SU-DHL-6 (cell line): ENCODE data around the gene GPR176.

ENCODE experiments used
- H2AFZ ChIP-seq: fragments of 200-600 bp; sonication (generic); 2 replicates; pipeline ENCODE4 v1.6.1; 2014; ENCODE audit warnings: low read depth, mild to moderate bottlenecking, moderate library complexity, mixed read lengths, antibody characterized with exemption, low read length; ENCODE audit not compliant: severe bottlenecking
- H3F3A ChIP-seq: fragments of 200-600 bp; shearing (Covaris generic); 2 replicates; pipeline ENCODE4 v1.6.0; 2016; ENCODE audit warnings: antibody characterized with exemption, mild to moderate bottlenecking; ENCODE audit not compliant: insufficient read depth
- H3K27ac ChIP-seq: fragments of 200-600 bp; sonication (generic); 2 replicates; pipeline ENCODE4 v1.5.1; 2016; ENCODE audit warnings: low read depth, mild to moderate bottlenecking, low read length, moderate library complexity, mixed read lengths
- H3K27me3 ChIP-seq: fragments of 200-600 bp; sonication (generic), shearing (Covaris generic); 2 replicates; pipeline ENCODE4 v1.6.0; 2014; ENCODE audit warnings: mild to moderate bottlenecking, low read length
- H3K36me3 ChIP-seq: fragments of 200-600 bp; sonication (generic); 2 replicates; pipeline ENCODE4 v1.6.1; 2014; ENCODE audit warnings: mild to moderate bottlenecking, low read length, mixed read lengths
- H3K4me2 ChIP-seq: fragments of 300-600, 200-600 bp; shearing (Covaris generic), sonication (generic); 2 replicates; pipeline ENCODE4 v1.6.0; 2014; ENCODE audit warnings: low read length, low read depth, mild to moderate bottlenecking; ENCODE audit not compliant: poor library complexity, severe bottlenecking
- H3K4me3 ChIP-seq: fragments of 200-600 bp; sonication (generic); 2 replicates; pipeline ENCODE4 v1.5.1; 2014; ENCODE audit warnings: antibody characterized with exemption, low read length, mild to moderate bottlenecking, mixed read lengths; ENCODE audit not compliant: insufficient read depth, poor library complexity, severe bottlenecking
- H3K79me2 ChIP-seq: fragments of 200-600 bp; sonication (generic); 2 replicates; pipeline ENCODE4 v1.6.1; 2014; ENCODE audit warnings: mild to moderate bottlenecking, low read length, moderate library complexity; ENCODE audit not compliant: insufficient read depth
- H3K9ac ChIP-seq: fragments of 200-600 bp; sonication (generic); 2 replicates; pipeline ENCODE4 v1.7.0; 2014; ENCODE audit warnings: mild to moderate bottlenecking, low read length
- H3K9me2 ChIP-seq: fragments of 200-600 bp; sonication (generic); replicated peaks from 2 replicates; pipeline ENCODE4 v1.6.1; 2014; ENCODE audit warnings: low read length; ENCODE audit not compliant: insufficient read depth
- H3K9me3 ChIP-seq: fragments of 200-600 bp; sonication (generic); 2 replicates; pipeline ENCODE4 v1.6.1; 2014; ENCODE audit warnings: low read length, mixed read lengths; ENCODE audit not compliant: insufficient read depth
- H4K20me1 ChIP-seq: fragments of 200-600 bp; sonication (generic); 2 replicates; pipeline ENCODE4 v1.6.1; 2014; ENCODE audit warnings: low read depth, mild to moderate bottlenecking, antibody characterized with exemption, low read length, moderate library complexity, mixed read lengths
- EZH2phosphoT487 ChIP-seq: fragments of 200-600 bp; sonication (generic), shearing (Covaris generic); conservative IDR thresholded peaks from 2 replicates; pipeline ENCODE4 v1.6.1; 2018; ENCODE audit warnings: mild to moderate bottlenecking, antibody characterized with exemption, low read length, moderate library complexity, mixed read lengths
- TF ChIP-seq, protein P1 (sequence below): fragments of 200-600 bp; sonication (generic); IDR thresholded peaks from one replicate; pipeline ENCODE4 v1.5.1; 2017; ENCODE audit warnings: antibody characterized with exemption, mild to moderate bottlenecking, low read length, moderate library complexity; ENCODE audit not compliant: insufficient read depth, poor library complexity, severe bottlenecking

Gene GPR176

DNA sequence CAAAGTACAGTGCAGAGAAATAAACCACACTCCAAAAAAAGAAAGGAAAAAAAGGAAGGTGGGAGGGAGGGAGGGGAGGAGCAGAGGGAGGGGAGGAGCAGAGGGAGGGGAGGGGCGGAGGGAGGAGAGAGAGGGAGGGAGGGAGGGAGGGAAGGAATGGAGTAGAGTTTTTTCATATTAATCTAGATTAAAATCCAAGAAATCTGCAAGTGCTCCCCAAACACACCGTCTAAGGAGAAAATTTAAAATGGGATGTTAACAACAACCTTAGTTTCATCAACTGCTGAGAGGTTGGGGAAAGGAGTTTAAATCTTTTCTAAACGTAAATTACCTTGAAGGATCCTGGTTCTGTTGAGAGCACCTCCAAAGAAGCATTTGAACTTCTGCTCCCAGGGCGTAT is 144.0 kb downstream of the GPR176 start:
- TF ChIP-seq EZH2phosphoT487: no peak
- TF ChIP-seq, protein P1, sequence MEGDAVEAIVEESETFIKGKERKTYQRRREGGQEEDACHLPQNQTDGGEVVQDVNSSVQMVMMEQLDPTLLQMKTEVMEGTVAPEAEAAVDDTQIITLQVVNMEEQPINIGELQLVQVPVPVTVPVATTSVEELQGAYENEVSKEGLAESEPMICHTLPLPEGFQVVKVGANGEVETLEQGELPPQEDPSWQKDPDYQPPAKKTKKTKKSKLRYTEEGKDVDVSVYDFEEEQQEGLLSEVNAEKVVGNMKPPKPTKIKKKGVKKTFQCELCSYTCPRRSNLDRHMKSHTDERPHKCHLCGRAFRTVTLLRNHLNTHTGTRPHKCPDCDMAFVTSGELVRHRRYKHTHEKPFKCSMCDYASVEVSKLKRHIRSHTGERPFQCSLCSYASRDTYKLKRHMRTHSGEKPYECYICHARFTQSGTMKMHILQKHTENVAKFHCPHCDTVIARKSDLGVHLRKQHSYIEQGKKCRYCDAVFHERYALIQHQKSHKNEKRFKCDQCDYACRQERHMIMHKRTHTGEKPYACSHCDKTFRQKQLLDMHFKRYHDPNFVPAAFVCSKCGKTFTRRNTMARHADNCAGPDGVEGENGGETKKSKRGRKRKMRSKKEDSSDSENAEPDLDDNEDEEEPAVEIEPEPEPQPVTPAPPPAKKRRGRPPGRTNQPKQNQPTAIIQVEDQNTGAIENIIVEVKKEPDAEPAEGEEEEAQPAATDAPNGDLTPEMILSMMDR: no peak
- Histone ChIP-seq H4K20me1 (no peaks in the 10 kb centered on the region), H2AFZ (no peak overlapping the region), H3K9ac (no peak overlapping the region), H3K4me2 (no peak overlapping the region), H3K9me2 (no peaks in the 10 kb centered on the region), H3K27me3 (no peaks in the 10 kb centered on the region), H3K27ac (no peak overlapping the region), H3K4me3 (no peak overlapping the region), H3K79me2 (no peaks in the 10 kb centered on the region), H3K9me3 (no peaks in the 10 kb centered on the region), H3K36me3 (no peaks in the 10 kb centered on the region), H3F3A (no peaks in the 10 kb centered on the region)

DNA sequence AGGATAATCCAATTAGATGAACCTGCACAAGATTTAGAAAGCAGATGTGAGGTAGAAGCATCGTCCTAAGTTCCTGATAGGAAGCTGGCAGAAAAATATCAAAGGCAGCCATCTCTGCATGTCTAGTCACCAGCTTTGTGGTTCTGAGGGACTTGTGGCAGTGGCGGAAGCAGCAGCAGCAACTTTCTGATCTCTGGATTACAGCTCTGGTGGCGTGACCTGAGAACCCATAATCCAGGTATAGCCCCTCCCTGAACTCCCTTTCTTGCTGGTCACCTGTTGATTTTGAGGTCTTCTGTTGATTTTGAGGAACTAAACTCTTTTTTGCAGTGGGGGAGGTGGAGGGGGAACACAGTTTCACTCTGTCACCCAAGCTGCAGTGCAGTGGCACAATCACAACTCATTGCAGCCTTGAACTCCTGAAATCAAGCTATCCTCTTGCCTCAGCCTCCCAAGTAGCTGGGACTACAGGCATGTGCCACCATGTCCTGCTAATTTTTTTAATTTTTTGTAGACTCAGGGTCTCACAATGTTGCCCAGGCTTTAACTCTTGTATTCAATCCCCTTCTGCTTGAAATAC is 145.3 kb downstream of the GPR176 start:
- H3K9ac ChIP-seq: no peak overlapping the region
- H3K9me2 ChIP-seq: no peaks in the 10 kb centered on the region
- no peak overlapping the region for H3K4me2 ChIP-seq
- no peaks in the 10 kb centered on the region for H3K27me3 ChIP-seq
- H4K20me1 ChIP-seq: no peaks in the 10 kb centered on the region
- H3K27ac ChIP-seq: no peak overlapping the region
- no peak overlapping the region for H3K4me3 ChIP-seq
- no peaks in the 10 kb centered on the region for H3F3A ChIP-seq
- H3K9me3 ChIP-seq: no peaks in the 10 kb centered on the region
- H3K79me2 ChIP-seq: no peaks in the 10 kb centered on the region
- TF ChIP-seq, protein P1: no peak
- no peak for TF ChIP-seq EZH2phosphoT487
- H3K36me3 ChIP-seq: no peaks in the 10 kb centered on the region
- H2AFZ ChIP-seq: no peak overlapping the region

DNA sequence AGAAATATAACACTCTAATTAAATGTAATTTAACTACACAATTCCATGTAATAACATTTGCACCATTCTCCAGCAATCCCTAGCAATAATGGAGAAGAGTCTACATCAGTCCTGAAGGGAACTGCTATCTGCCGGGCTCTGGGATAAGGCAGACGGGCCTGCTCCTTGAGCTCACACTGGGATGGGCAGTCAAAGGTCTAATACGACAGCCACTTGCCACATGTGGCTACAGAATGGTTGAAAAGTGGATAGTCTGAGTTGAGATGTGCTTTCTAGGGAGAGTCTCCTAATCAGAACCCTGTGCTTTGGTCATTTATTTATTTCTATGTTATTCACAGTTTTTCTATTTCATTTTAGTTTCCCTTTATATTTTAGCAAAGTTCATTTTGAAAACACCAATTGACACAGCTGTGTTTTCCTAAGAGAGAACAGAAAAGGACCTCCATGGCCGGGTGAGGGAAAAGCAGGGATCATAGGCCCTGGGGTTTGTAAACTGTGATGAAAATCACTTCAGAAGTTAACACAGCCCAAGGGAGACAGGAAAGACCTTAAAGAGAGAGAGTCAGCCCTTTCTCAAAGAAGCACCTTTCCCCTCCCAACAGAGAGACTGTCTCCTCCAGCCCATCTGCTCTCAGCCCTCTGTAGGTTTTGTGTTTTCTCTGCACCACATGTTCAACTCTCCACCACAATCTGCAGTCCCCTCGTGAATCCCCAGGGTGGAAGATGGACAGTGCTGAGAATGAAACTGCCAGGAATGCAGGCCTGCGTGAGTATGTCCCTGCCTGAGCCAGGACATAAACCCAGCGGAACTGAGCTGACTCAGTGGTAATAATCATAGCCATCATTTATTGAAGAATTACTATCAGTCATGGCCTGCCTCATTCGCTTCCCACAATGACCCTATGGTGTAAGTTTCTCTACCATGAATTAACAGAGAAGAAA is 149.0 kb downstream of the GPR176 start:
- no peak for TF ChIP-seq EZH2phosphoT487
- TF ChIP-seq, protein P1: no peak
- no peak overlapping the region for H3K4me2 ChIP-seq

More for the DNA sequence above, 149.0 kb downstream of the GPR176 start:
- no peaks in the 10 kb centered on the region for H3K27me3 ChIP-seq
- H3K4me3 ChIP-seq: no peak overlapping the region
- no peak overlapping the region for H2AFZ ChIP-seq
- no peaks in the 10 kb centered on the region for H3K9me2 ChIP-seq
- no peak overlapping the region for H3K27ac ChIP-seq
- no peaks in the 10 kb centered on the region for H3F3A ChIP-seq
- no peaks in the 10 kb centered on the region for H3K9me3 ChIP-seq
- no peak overlapping the region for H3K9ac ChIP-seq
- H3K79me2 ChIP-seq: no peaks in the 10 kb centered on the region
- no peaks in the 10 kb centered on the region for H4K20me1 ChIP-seq
- H3K36me3 ChIP-seq: no peaks in the 10 kb centered on the region
